SK-N-SH (cell line): ENCODE measurements around the gene BIRC6. TPM values are rescaled to one million over a fixed set of nuclear protein-coding genes. Genes with fewer than 3 reads are reported as not detected.

Experiments
- CTCF ChIA-PET: fragments of 300-600, 350-600 bp; formaldehyde crosslinking; extraction: SDS; loops from one replicate; lab custom pipeline; 2021; lab: Yijun Ruan, JAX
- POLR2A ChIA-PET: fragments of 350-600 bp; sonication (Branson Sonifier 250); formaldehyde crosslinking; extraction: SDS; loops from one replicate; lab custom pipeline; 2020; ENCODE audit warnings: antibody characterized with exemption, inconsistent platforms; lab: Yijun Ruan, JAX
- DNase-seq: peaks from one replicate; pipeline ENCODE4 v3.0.0; 2012
- H2AFZ ChIP-seq: fragments of 200-600 bp; sonication (generic); 2 replicates; pipeline ENCODE4 v1.8.1; 2016; ENCODE audit warnings: antibody characterized with exemption, mild to moderate bottlenecking, low read depth
- H3F3A ChIP-seq: fragments of 200-600 bp; sonication (generic); replicated peaks from 2 replicates; pipeline ENCODE3; 2016; ENCODE audit warnings: antibody characterized with exemption, mild to moderate bottlenecking; ENCODE audit not compliant: insufficient read depth
- H3K27ac ChIP-seq, 2 experiments: fragments of 200-500 bp in 1 of 2; fragments of 200-600 bp in 1 of 2; sonication (Bioruptor generic) in 1 of 2; sonication (generic), shearing (Covaris generic) in 1 of 2; 2 replicates each; pipeline versions ENCODE4 v1.5.1 to v1.6.1; 2014 to 2016; ENCODE audit warnings: low read depth in 2 of 2, inconsistent platforms in 1 of 2, low read length in 1 of 2, mild to moderate bottlenecking in 1 of 2, mixed read lengths in 1 of 2
- H3K27me3 ChIP-seq: fragments of 200-600 bp; sonication (generic), shearing (Covaris generic); 2 replicates; pipeline ENCODE4 v1.6.1; 2016; ENCODE audit warnings: mixed run types; ENCODE audit not compliant: insufficient read depth
- H3K36me3 ChIP-seq, 2 experiments: fragments of 200-500 bp in 1 of 2; fragments of 200-600 bp in 1 of 2; sonication (Bioruptor generic) in 1 of 2; sonication (generic) in 1 of 2; replicated peaks in 1 of 2; 2 replicates each; pipeline versions ENCODE3 to v1.5.1; 2014 to 2016; ENCODE audit warnings: low read length in 1 of 2, mild to moderate bottlenecking in 1 of 2; ENCODE audit not compliant: insufficient read depth in 2 of 2, control insufficient read depth in 1 of 2
- H3K4me1 ChIP-seq, 2 experiments: fragments of 200-500 bp in 1 of 2; fragments of 200-600 bp in 1 of 2; sonication (Bioruptor generic) in 1 of 2; sonication (generic), shearing (Covaris generic) in 1 of 2; 2 replicates each; pipeline versions ENCODE4 v1.5.1 to v1.6.1; 2014 to 2016; ENCODE audit warnings: low read depth in 1 of 2, low read length in 1 of 2, mixed run types in 1 of 2; ENCODE audit not compliant: insufficient read depth in 2 of 2, control insufficient read depth in 1 of 2
- H3K4me2 ChIP-seq: fragments of 200-600 bp; sonication (generic), shearing (Covaris generic); 2 replicates; pipeline ENCODE4 v1.6.1; 2017; ENCODE audit warnings: mixed run types
- H3K4me3 ChIP-seq, 2 experiments: fragments of 200-500 bp in 1 of 2; fragments of 200-600 bp in 1 of 2; sonication (Bioruptor generic) in 1 of 2; sonication (generic), shearing (Covaris generic) in 1 of 2; 2 replicates each; pipeline versions ENCODE4 v1.5.1 to v1.8.1; 2014 to 2016; ENCODE audit warnings: low read depth in 2 of 2, inconsistent platforms in 1 of 2, low read length in 1 of 2, mild to moderate bottlenecking in 1 of 2, mixed read lengths in 1 of 2, moderate library complexity in 1 of 2
- H3K79me2 ChIP-seq: fragments of 200-600 bp; sonication (generic); 2 replicates; pipeline ENCODE4 v1.8.1; 2017; ENCODE audit warnings: mild to moderate bottlenecking; ENCODE audit not compliant: insufficient read depth
- H3K9ac ChIP-seq: fragments of 200-600 bp; sonication (generic); 2 replicates; pipeline ENCODE4 v1.6.1; 2017; ENCODE audit warnings: mixed run types
- H3K9me2 ChIP-seq: fragments of 200-600 bp; sonication (generic); 2 replicates; pipeline ENCODE4 v1.6.1; 2017; ENCODE audit warnings: mixed run types
- H3K9me3 ChIP-seq: fragments of 200-600 bp; sonication (generic); 2 replicates; pipeline ENCODE4 v1.6.1; 2017; ENCODE audit warnings: mixed run types, mild to moderate bottlenecking, moderate library complexity
- H4K20me1 ChIP-seq: fragments of 200-600 bp; sonication (generic); 2 replicates; pipeline ENCODE4 v1.6.1; 2017; ENCODE audit warnings: mild to moderate bottlenecking, mixed run types; ENCODE audit not compliant: insufficient read depth
- EZH2phosphoT487 ChIP-seq: fragments of 200-600 bp; sonication (generic); IDR thresholded peaks from 2 replicates; pipeline ENCODE4 v1.6.1; 2017; ENCODE audit warnings: low read depth, mixed run types, mild to moderate bottlenecking, antibody characterized with exemption, moderate library complexity, borderline replicate concordance
- FOSL2 ChIP-seq: IDR thresholded peaks from 2 replicates; pipeline ENCODE4 v1.4.0; 2012; ENCODE audit warnings: low read depth, mild to moderate bottlenecking, moderate library complexity, borderline replicate concordance
- RCOR1 ChIP-seq: fragments of 150-350 bp; IDR thresholded peaks from 2 replicates; pipeline ENCODE4 v1.6.1; 2017; ENCODE audit warnings: antibody characterized with exemption, low read length
- REST ChIP-seq: IDR thresholded peaks from 2 replicates; pipeline ENCODE4 v1.6.1; 2012; ENCODE audit warnings: mild to moderate bottlenecking, low read depth, low read length, moderate library complexity
- TEAD4 ChIP-seq: IDR thresholded peaks from 2 replicates; pipeline ENCODE4 v1.4.0; 2012; ENCODE audit warnings: mild to moderate bottlenecking, borderline replicate concordance; ENCODE audit not compliant: insufficient read depth
- USF1 ChIP-seq: IDR thresholded peaks from 2 replicates; pipeline ENCODE4 v1.4.0; 2012; ENCODE audit warnings: low read depth, borderline replicate concordance
- USF2 ChIP-seq: fragments of 150-350 bp; IDR thresholded peaks from 2 replicates; pipeline ENCODE4 v1.6.1; 2017; ENCODE audit warnings: antibody characterized with exemption, low read length, low read depth, borderline replicate concordance
- WGBS: methylation state at CpG from one replicate; pipeline ENCODE4 v1.1.6; 2017; ENCODE audit warnings: low lambda C conversion rate; 5-methylcytosine and 5-hydroxymethylcytosine counted together
- polyA plus RNA-seq, 3 experiments: library from polyadenylated mRNA; depleted of rRNA; stranded (reverse); fragments of >200 nt; gene quantifications; 2 replicates each; pipeline ENCODE4 v1.2.3, GENCODE V29; 2012

The BIRC6 gene
- polyA plus RNA-seq, 1 of the 3 experiments (the other 2 are of a cell fraction): 28.9 TPM

- no peak overlapping the region for H2AFZ ChIP-seq
Measured at GRCh38 chr2:32463110-32463509, 106.3 kb downstream of the BIRC6 start.

More at GRCh38 chr2:32463110-32463509, 106.3 kb downstream of the BIRC6 start:
- Histone ChIP-seq H3K36me3 (peaks cover 58 to 83% of the 10 kb centered on the region in 2 experiments), H3K4me1 (no peaks in the 10 kb centered on the region), H3K27ac (no peak overlapping the region), H3K4me3 (no peak overlapping the region), H3K9me3 (peaks cover 3% of the 10 kb centered on the region), H3K27me3 (no peaks in the 10 kb centered on the region), H3K9ac (no peak overlapping the region), H3K9me2 (no peaks in the 10 kb centered on the region), H3K4me2 (no peak overlapping the region), H3K79me2 (peaks cover 45% of the 10 kb centered on the region), H4K20me1 (no peaks in the 10 kb centered on the region; the same call in 1 of the 2 replicates), H3F3A (peaks cover 5% of the 10 kb centered on the region)
- 97% methylated on average over 4 of the region's 4 CpGs for WGBS
- TF ChIP-seq USF2 (no peak), REST (no peak), RCOR1 (no peak), USF1 (no peak), EZH2phosphoT487 (no peak), FOSL2 (no peak), TEAD4 (no peak)
- POLR2A ChIA-PET: no interaction called here
- DNase-seq: no peak
- CTCF ChIA-PET: no interaction called here
